Measurements from ENCODE around the gene TMIGD1. TPM values are rescaled to one million over a fixed set of nuclear protein-coding genes. Genes with fewer than 3 reads are reported as not detected.

Gene TMIGD1
- total RNA-seq, 1 donor from 2014 or later: not detected

- DNase-seq: no peak
- intact Hi-C loops (cut with DNase I): no loop called here
- no peak for ATAC-seq (ENCODE audit: poor library complexity)
These were observed 31.6 kb downstream of the TMIGD1 start for GRCh38 chr17:30302241-30302640.

DNA sequence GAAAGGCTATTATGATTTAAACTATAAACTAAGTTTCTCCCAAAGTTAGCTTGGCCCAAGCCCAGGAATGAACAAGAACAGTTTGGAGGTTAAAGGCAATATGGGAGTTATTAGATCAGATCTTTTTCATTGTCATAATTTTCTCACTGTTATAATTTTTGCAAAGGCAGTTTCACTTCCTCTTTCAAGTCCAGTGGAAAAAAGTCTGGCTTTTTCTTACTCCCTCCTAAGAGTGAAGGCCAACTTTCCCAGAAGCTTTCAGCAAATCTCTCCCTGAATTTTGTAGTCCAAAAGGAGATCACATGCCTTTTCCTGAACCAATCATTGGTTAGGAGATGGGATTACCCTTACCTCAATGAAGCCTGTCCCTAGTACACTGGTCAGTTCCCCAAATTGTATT lies 33.0 kb downstream of the TMIGD1 start:
- intact Hi-C loops (cut with DNase I): no loop called here
- DNase-seq (no peak), ATAC-seq (ENCODE audit: poor library complexity) (no peak)

- DNase-seq (no peak), ATAC-seq (ENCODE audit: poor library complexity) (no peak)
- intact Hi-C loops (cut with DNase I): no loop called here
These were observed 34.9 kb downstream of the TMIGD1 start for GRCh38 chr17:30299000-30299399.

DNA sequence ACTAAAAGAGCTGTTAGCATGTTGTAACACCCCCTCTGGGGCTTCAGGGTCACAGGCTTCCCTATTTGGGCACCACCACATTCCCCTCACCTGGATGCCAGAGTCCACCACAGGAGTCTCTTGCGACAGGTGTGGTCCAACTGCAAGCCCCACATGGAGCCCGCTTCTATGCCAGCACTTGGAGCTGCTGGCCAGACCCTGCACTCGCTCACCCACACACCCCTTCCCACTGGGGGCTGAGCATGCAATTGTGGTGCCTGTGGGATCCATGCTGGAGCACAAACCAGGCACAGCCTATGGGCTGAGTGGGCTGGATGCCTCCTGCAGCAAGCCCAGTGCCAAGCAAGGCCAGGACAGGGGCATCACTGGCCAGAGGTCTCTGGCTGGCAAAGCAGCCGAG lies 36.1 kb downstream of the TMIGD1 start:
- ATAC-seq (ENCODE audit: poor library complexity): no peak
- DNase-seq: no peak
- intact Hi-C loops (cut with DNase I): no loop called here

DNA sequence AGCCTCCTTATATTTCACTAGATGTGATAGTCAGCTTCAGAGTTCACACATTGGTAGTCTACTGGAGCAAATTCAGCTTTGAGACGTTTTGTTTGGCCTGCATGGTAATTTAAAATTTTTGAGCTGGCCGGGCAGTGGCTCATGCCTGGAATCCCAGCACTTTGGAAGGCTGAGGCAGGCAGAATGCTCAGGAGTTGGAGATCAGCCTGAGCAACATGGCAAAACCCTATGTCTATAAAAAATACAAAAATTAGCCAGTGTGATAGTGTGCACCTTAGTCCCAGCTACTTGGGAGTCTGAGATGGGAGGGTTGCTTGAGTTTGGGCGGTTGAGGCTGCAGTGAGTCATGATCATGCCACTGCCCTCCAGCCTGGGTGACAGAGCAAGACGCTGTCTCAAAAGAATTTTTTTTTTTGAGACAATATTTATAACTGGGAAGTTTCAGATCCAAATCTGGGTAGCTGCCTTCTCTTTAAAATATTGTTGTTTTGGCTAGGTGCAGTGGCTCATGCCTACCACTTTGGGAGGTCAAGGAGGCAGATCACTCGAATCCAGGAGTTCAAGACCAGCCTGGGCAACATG lies 37.3 kb downstream of the TMIGD1 start:
- ATAC-seq (ENCODE audit: poor library complexity) (no peak), DNase-seq (no peak)
- intact Hi-C loops (cut with DNase I): no loop called here

DNA sequence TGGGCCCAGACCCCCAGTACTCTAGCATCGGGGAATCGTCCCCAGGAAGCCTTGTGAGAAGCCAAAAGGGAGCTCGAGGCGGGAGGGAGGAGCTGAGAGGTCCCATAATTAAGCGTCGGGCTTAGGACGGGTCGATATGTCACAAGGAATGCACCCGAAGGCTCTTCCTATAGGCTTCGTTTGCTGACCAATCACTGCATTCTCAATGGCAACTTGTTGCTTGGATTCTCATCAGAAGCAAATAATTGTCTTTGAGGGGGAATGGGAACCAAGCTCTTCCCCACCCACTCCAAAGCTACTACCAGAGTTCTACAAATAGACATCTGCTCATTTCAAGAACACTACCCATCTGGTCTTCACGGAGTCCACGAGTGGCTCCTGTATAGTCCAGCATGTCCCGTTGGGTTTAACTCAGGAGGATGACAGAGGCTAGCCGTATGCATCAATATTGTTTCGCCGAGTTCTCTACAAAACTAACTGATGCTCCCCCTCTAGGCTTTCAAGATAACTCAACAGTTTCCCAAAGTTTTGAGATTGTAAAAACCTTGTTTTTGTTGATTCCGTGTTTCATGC lies 41.5 kb downstream of the TMIGD1 start:
- intact Hi-C loops (cut with DNase I): no loop called here
- DNase-seq: no peak
- no peak for ATAC-seq (ENCODE audit: poor library complexity)

- DNase-seq (peak; percentile 89), ATAC-seq (ENCODE audit: poor library complexity) (peak; percentile 98)
- intact Hi-C loops (cut with DNase I): no loop called here
These were observed 42.1 kb downstream of the TMIGD1 start, which contains the start of gene BLMH for GRCh38 chr17:30291543-30292285. Gene BLMH, minus strand, starts transcription at chr17:30291944. Its CDS starts 125 bp downstream, at chr17:30291819.

- ATAC-seq (ENCODE audit: poor library complexity) (peak; percentile 64), DNase-seq (peak; percentile 59)
- intact Hi-C loops (cut with DNase I): no loop called here
These were observed 42.9 kb downstream of the TMIGD1 start for GRCh38 chr17:30290696-30291542.

DNA sequence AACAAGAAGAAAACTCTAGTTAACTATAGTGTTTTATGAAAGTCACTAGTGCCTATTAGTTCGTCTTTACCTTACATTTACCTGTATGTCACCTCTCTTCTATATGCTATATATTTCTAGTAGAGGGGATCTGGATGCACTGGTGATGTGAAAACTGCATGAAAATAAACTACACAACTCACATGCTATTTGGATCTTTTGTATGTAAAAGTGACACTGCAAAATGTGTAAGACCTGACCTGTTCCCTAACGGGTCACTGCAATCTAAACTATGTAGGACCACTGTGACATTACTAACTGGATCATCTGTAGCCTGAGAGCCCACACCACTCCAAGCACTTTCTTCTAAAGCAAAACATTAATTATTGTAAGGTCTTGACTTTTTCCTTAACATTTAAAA lies 43.8 kb downstream of the TMIGD1 start:
- ATAC-seq (ENCODE audit: poor library complexity): no peak
- no peak for DNase-seq
- intact Hi-C loops (cut with DNase I): no loop called here

DNA sequence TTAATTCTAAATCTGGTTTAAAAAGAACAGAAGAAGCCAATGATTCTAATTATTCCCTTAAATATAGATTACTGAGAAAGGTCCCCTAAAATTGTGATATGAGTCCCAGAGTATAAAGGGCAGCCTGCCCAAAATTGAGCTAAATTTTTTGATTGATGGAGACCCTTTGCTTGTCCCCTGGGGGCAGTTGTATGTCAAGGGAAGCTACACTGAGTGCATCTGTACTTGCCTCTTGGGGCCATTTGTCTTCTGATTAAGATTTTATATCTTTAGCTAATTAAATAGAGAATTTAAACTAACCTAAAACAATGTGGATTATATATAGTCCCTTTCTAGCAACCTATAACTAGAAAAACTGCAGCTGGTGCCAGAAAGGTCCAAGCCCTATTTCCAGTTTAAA lies 54.7 kb downstream of the TMIGD1 start:
- DNase-seq: no peak

GRCh38 chr17:30278032-30278431 lies 55.8 kb downstream of the TMIGD1 start:
- ATAC-seq (ENCODE audit: poor library complexity) (peak; percentile 85), DNase-seq (no peak)
- intact Hi-C loops (cut with DNase I): loop anchor here (5.0 kb wide), 1 partner anchor 176 kb away; no protein-coding TSS in a partner anchor

More for the DNA sequence above, 54.7 kb downstream of the TMIGD1 start:
- intact Hi-C loops (cut with DNase I): loop anchor here (5.0 kb wide), 1 partner anchor 177 kb away; no protein-coding TSS in a partner anchor
- no peak for ATAC-seq (ENCODE audit: poor library complexity)

GRCh38 chr17:30275911-30276310 lies 57.9 kb downstream of the TMIGD1 start:
- intact Hi-C loops (cut with DNase I): loop anchor here (5.0 kb wide), 1 partner anchor 174 kb away; no protein-coding TSS in a partner anchor
- DNase-seq: no peak
- ATAC-seq (ENCODE audit: poor library complexity): no peak

- no peak for DNase-seq
- intact Hi-C loops (cut with DNase I): loop anchor here (5.0 kb wide), 2 partner anchors 153 to 173 kb away; no protein-coding TSS in a partner anchor
- ATAC-seq (ENCODE audit: poor library complexity): no peak
These were observed 59.0 kb downstream of the TMIGD1 start for GRCh38 chr17:30274887-30275286.

DNA sequence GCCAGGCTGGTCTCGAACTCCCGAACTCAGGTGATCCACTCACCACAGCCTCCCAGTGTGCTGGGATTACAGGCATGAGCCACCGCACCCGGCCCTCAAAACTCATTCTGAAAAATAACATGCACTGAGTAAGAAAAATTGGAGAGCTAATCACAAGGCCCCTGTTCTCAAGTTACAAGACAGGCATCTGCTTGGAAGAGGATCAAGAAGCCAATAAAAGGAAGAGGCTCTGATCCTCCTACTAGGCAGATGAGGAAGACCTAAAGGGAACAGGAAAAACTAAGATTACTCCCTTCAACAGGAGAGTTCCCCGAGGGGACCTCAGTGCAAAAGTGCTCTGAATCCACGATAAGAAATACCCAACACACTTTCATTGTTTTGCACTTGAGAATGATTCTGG lies 60.5 kb downstream of the TMIGD1 start:
- ATAC-seq (ENCODE audit: poor library complexity): no peak
- intact Hi-C loops (cut with DNase I): loop anchor here (5.0 kb wide), 1 partner anchor 151 kb away; no protein-coding TSS in a partner anchor
- no peak for DNase-seq

GRCh38 chr17:30271102-30271501 lies 62.8 kb downstream of the TMIGD1 start:
- ATAC-seq (ENCODE audit: poor library complexity): no peak
- intact Hi-C loops (cut with DNase I): loop anchor here (5.0 kb wide), 1 partner anchor 149 kb away; no protein-coding TSS in a partner anchor
- no peak for DNase-seq

GRCh38 chr17:30267625-30268024 lies 66.2 kb downstream of the TMIGD1 start:
- ATAC-seq (ENCODE audit: poor library complexity): no peak
- DNase-seq: no peak
- intact Hi-C loops (cut with DNase I): no loop called here

Data from Right ventricle myocardium superior (tissue), 1 donor.